Iris pigment epithelial cell (primary cell): ENCODE measurements around the gene KCNJ12.
A peak's percentile ranks its signal among the peaks of the same experiment; 100 is the strongest.
"Not testable (repeated sequence)": the region's sequence is repeated elsewhere in the genome, so short reads cannot be mapped to it uniquely, and the experiment has no call there.

ENCODE experiments used
- DNase-seq: peaks from one replicate; pipeline ENCODE4 v3.0.0-alpha.2; 2011; ENCODE audit warnings: low read depth

The KCNJ12 gene

DNA sequence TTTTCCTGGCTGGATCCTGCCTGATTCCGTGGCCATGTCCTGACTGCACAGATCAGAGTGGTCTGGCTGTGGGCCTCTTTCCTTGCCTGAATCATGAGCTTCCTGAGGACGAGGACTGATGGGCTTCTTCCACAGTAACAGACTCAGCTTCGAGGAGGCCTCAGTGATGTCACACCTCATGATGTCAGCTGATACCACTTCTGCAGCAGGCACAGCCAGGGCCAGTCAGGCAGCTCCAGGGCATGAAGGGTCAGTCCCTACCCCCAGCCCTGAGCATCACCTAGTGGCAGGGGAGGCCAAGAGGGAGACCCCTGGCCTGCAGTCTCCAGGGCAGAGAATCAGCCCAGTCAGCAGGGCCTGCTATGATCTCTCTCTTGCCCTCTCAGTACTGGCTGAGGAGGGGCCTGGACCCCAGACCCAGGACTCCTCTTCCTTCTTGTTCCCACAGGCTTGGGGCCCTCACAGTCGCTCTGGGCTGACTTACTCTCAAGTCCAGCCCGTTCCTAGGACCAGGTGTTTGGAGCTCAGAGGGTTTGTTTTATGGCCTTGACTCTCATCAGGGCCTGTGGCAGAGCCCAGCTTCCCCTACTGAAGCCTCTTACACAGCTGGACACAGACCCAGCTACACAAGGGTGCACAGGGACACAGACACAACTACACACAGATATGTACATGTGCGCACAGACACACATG, 26.7 kb upstream of the KCNJ12 start:
- DNase-seq = not testable (repeated sequence)

DNA sequence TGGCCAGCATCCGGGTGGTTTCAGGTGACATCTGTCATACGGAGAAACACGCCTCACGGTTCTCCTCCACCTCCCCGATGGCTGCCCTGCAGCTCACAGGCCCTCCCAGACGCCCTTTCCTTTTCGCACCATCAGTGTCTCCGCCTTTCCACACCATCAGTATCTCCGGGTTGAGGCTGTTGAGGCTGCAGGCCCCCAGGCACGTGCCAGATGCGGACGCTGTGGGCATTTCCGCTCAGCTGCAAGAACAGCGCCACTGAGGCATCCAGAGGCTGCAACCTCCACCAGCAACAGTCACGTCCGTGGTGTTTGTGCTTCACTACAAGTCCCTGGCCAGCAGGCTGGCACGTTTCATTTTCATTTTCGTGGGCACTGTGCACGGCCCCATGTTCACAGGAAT, 25.7 kb upstream of the KCNJ12 start:
- not testable (repeated sequence) for DNase-seq

DNA sequence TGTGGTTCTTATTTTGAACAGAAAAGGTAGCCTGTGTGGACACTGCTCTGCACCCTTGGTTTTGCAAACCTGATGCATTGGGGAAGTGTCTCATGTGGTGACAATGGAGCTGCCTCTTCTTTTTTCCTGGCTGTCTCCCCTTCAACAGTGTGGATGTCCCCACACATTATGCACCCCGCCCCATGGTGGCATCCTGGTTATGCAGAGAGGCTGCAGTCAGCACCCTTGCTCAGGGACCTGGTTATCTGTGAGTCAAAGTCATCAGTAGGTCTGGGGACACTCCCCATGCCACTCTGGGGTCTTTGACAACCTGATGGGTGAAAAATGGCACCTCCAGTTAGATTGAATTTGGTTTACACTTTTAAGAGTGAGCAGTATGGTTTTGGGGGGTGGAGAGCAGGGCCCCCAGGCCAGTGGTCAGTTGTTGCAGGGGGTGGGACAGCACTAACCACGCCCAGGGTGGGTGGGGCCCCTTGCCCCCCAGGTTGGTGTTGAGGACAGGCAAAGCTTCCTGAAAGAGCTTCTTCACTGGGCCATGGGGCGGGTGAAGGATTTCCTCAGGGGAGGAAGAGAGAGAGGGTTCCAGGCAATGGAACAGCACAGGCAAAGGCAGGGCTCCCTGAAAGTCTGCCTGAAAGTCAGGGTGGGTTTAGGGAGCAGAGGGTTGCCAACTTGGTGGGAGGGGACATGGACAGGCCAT, 24.6 kb upstream of the KCNJ12 start:
- DNase-seq = no peak

DNA sequence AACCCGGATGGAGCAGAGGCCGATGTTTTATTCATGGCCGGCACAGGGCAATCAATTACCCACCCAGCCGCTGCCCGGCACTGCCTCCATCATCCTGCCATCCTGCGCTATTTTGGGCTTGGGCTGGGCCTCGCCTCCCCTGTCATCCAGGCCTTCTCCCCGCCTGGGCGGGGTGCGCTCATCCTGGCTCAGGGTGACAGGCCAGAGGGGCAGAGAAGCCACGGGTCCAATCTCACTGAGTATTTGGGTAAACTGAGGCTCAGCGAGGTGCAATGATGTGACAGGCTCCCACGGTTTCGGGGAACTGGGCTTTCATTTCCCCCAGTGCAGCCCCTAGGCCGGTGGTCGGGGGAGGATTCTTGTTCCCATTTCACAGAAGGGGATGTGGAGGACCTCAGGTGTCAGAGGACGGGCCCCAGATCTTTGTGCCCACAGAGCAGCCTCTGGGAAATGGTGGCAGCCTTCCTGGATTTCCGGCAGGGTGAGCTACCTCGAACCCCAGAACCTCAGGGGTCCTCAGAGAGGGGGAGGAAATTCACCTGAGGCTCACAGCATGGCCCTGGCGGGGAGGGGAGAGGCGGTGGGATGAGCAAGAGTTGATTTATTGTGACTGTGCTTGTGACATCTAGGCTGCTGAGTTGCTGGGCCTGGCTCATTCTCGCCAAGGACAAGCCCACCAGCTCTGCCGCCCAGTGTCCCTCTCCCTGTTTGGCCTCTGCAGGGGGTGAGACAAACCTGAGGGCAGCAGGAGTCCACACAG, 23.8 kb upstream of the KCNJ12 start:
- no peak for DNase-seq

DNA sequence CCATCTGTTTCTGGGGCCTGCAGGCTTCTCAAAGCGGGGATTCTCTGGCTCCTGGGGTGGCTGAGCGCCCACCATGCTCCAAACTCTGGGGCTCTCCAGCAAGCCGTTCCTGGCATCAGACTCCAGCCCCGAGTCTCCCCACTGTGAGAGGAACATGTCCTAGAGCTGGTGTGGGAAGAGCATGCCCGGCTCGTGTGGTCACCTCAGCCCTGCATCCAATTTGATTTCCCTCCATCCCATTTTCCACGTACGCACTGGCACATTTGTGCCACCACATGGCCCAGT, 23.2 kb upstream of the KCNJ12 start:
- DNase-seq = no peak

DNA sequence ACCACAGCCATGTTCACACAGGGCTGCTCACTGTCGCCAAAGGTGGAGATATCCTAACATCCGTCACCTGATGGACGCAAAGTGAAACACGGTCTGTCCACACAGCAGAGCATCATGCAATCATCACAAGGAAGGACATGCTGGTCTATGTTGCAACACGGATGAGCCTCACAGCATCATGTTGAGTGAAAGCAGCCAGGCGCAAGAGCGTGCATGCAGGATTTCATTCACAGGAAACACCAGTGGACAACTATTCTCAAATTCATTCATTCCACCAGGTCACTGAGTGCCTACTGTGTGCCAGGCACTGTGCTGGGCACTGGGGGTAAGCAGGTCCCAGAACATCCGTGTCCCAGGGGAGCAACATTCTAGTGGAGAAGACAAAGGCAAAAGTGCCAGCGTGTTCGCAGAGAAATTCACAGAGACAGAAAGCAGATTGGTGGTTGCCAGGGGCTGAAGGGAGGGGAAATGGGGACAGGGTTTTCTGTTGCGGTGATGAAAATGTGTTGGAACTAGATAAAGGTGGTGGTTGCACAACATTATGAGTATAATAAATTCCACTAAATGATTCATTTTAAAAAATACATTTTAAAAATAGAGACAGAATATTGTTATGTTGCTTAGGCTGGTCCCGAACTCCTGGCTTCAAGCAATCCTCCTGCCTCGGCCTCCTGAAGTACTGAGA, 22.7 kb upstream of the KCNJ12 start:
- DNase-seq = peak; percentile 39

DNA sequence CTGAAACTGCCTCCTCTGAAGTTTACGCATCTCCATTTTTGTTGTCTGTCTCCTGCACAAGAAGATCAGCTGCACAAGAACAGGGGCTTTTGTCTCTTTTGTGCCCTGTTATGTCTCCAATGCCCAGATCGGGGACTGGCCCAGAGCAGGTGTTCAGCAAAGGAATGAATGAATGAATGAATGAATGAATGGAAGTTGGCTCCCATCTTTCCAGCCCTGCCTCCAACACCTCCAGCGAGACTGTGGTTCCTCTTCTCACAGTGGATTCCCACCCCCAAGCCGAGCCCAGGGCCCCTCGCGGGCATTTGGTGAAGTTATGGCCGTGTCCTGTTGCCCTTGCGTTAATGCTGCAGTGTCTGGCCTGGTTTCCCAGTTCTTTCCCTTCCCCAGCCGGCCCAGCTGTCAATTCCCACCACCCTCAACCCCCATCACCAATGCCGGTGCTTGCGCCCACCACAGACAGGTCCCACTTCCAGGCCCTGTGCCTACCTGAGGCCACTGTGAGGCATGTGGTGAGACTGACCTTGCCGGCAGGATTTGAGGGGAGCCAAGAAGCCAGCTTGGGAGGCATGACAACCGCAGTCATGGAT, 21.3 kb upstream of the KCNJ12 start:
- no peak for DNase-seq

DNA sequence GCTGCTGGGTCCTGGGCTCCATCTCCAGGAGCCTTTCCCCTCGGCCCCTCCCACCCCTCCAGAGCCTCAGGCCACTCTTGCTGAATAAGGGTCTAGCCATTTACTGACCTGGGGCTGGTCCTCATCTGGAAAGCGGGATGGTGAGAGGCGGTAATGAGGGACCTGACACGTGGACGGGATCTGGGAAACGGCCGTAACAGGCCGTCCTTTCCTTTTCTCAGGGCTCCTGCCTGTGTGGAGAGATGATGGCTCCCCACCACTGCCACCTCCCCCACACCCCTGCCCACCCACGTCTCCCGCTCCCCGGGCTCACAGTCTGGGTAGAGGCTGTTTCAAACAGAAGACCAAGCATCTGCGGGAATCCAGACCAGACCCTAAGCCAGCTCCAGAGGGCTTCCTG, 20.6 kb upstream of the KCNJ12 start:
- DNase-seq = no peak

DNA sequence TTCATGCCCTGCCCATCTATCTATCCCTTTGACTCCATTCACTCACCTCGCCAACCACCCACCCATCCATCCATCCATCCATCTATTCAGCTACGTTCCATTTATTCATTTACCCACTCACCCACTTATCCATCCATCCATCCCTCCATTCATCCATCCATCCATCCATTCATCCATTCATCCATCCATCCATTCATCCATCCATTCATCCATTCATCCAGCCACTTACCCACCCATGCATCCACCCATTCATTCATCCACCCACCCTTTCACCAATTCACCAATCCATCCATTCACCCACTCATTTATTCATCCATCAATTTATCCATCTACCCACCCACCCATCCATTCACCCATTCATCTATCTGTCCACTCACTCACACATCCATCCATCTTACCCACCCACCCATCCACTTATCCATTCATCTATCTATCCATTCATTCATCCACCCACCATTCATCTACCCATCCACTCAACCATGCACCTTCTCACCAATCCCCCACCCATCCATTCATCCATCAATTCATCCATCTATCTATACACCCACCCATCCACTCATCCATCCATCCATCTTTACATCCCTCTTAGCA, 19.5 kb upstream of the KCNJ12 start:
- DNase-seq = no peak

DNA sequence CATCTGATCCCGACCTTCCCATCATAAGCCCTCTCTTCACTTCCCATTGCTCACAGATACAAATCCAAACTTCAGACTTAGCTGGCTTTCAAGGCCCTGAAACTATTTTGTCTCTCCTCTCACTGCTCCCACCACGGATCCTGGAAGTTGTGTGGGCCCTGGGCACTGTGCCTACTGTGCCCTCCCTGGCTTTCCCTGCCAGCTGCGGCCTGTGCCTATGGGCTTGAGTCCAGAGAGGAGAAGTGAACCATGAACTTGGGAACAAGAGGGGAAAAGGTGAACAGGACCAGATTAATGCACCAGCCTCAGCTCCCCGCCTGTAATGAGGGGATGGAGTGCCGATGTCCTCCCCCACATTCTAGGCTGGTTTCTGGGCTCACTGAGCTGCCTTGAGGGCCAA, 18.9 kb upstream of the KCNJ12 start:
- DNase-seq = no peak

DNA sequence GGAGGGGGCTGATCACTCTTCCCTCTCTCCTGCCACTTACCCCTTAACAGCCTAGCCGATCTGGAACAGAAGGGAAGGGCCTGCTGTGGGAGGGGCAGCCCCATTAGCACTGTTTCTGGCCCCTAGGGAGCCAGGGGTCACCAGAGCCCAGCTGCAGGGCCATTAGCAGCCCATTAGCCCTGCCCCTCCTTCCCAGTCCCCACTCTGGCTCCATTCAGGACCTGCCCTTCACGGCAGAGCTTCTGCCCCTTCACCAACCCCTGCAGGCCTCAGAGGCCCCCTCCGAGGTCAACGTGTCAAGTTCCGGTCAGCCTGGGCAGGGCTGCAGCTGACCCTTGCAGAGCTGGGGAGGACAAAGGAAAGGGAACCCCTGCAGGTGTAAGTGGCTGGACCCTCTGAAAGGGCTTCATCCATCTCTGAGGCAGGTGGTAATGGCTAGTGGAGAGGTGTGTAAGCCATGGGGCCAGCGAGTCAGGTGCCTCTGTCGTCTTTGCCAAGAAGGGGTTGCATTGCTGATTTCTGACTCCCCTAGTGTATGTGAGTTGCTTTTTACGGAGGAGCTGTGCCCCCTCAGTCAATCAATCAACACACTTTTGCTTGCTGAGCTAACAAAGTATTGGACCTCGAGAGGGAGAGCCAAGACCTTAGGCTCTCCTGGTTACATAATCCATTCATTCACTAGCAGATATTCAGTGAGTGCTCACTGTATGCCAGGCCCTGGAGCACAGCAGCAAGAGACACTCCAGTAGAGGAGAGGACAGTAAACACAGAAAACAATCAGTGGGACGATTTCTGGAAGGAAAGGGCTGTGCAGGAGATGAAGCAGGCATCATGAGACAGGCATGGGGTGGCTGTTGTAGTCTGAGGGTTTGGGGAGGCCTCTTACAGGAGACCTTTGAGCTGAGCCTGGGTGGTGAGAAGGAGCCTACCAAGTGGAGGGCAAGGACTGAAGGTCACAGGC, 18.2 kb upstream of the KCNJ12 start:
- DNase-seq = no peak

DNA sequence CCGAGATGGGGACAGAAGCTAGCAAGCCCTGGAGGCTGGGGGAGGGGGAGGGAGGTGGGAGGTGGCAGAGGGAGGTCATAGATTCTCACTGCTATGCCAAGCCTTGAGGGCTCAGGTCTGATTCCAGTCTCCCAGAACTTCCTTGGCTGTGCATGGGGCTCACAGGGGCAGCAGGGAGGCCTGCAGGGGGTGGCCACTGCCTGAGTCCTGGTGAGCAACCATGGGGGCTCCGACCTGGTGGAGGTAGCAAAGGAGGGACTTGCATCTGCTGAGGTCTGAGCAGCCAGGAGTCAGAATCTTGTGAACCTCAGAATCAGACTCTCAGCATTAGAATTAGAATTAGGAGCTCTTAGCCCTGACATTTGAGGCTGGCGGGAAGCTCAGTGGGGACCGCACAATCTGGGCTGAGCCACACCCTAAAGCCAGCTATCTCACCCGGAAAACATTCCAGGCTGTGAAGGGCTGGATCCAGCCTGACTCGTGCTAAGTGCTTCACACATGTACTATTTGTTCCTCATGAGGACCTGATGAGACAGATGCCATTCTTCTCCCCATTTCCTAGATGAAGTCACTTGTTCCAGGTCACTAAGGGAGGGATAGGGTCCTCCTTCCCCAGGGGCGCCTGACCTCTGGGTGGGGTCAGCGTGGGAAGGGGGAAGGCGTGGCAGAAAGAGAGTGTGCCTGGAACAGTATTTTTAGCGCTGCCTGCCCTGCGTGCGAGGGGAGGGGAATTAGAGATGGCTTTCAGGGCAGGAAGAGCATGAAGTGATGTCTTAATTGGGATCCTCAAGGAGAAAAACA, 17.3 kb upstream of the KCNJ12 start:
- DNase-seq = peak; percentile 12

DNA sequence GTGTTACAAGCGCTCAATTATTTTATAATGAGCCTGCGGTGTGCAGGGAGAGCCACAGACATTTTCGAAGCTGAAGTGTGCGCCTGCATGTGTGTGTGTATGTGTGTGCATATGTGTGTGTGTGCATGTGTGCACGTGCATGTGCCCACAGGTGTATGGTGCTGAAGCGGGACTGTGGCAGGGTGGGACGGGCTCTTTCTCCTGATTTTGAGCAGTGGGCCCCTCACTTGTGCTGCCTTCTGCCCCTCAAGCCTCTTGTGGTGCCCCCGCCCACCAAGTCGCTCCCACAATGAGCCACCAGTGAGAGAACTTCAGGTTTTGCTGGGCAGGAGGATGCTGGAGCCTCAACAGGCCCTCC, 16.7 kb upstream of the KCNJ12 start:
- no peak for DNase-seq

DNA sequence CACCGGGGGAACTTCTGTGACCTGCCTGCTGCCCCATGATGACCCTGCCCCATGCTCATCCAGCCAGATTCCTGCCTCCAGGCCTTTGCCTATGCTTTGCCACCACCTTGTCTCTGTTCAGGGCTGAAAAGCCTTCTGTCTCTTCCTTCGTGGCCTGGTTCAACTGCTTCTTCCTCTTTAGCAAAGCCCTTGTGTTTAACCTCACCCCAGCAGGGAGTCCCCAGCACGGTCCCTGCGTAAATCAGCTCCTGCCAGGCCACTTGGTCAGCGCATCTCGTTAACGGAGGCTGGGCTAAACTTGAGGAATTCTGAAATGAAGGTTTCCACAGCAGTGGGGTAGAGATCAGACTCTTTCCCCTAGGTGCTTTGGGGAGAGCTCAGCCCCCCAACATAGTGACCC, 16.1 kb upstream of the KCNJ12 start:
- DNase-seq = no peak

DNA sequence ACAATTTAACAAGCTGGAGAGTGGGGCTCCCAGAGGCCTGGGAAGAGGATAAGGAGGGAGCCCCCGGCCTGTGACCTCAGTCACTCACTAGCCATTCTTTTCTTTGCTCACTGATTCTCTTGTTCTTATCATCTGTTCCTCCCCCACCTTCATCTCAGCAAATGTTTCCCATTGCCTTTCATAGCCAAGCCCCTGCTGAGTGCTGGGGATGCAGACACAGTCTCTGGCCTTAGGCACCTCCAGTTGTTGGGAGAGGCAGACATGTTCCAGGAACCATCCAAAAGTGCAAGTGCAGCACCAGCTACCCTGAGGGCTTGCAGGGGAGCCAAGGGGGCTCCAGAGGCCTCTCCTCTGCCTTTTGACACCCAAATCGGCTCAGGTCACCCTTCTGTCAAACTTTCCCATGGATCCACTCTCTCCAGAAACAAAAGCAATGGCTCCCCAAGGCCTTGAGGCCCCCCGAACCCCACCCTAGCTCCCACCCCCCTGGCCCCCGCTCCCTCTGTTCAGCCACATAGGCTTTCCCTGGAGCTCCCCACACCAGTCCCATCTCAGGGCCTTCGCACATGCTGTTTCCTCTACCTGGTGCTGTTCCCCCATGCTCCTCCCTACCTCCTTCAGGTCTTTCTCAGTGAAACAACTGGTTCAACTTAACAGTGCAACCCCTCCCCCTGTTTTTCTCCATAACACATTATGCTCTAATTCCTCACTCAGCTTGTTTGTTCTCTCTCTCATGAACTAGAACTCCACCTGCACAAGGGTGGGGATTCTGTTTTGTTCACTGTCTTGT, 14.9 kb upstream of the KCNJ12 start:
- DNase-seq = no peak

DNA sequence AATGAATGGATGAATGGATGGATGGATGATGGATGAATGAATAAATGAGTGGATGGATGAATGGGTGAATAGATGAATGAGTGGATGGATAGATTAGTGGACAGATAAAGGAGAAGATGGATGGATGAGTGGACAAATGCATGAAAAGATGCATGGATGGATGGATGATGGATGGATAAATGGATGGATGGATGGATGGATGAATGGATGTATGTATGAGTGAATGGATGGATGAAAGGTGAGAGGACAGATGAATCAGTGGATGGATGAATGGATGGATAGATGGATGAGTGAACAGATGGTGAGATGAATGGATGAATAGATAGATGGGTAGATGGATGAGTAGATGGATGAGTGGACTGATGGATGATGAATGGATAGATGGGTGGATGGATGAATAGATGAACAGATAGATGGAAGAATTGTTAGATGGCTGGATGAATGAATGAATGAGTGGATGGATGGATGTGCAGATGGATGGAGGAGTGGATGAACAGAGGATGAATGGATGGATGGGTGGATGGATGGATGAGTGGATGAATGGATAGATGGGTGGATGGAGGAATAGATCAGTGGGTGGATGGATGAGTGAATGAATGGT, 13.7 kb upstream of the KCNJ12 start:
- no peak for DNase-seq

DNA sequence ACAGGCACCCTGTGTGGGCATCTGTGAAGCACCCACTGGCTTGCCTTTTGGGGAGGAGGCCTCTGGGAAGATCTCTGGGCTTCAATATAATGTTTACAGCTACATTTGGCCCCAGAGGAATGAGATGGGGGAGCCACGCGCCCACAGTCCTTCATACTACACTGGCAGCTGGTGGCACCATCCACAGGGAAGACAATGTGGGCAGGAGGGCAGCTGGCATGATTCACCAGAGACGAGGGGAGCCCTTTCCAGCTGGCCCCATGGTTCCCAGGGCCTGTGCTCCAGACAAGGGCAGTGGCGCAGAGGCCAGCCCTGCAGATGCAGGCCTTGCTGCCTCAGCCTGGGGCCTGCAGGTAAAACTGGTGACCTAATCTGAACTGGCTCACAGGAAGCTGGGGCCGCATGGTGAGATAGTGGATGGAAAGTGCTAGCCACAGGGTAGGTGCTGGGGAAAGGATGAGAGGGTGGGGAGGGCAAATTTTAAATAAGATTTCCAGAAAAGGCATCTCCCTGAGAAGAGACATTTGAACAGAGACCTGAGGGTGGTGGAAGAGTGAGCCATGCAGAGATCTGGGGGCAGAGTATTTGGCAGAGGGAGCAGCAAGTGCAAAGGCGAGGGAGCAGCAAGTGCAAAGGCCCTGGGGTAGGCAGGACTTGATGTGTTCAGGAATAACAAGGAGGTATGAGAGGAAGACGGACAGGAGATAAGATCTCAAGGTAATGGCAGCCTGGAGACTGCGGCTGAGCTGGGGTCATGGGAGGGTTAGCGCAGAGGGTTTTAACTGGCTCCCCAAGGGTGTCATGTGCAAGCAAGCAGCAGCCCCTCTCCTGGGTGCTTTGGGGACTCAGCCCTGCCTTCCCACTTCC, 12.1 kb upstream of the KCNJ12 start:
- no peak for DNase-seq

DNA sequence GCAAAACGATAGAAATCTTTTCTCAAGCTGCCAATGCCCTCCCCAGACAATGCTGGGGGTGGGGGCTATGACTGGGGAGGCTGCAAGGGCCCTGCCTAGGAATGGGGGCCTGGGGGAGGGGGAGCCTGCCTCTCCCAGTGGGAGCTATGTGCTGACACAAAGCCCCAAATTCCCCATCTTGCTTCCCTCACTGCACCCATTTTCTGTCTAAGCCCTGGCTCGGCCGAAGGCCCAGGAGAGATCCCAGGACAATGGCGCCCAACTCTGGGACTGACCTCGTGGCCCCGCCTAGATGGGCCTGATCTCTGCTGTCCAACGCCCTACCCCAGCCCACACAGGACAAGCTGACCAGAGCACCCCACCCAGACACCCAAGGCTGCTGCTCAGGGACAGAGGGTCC, 11.1 kb upstream of the KCNJ12 start:
- DNase-seq = no peak
